Smooth muscle cell of the brain vasculature (primary cell): Measurements from ENCODE around the gene TMA7.
A peak's percentile ranks its signal among the peaks of the same experiment; 100 is the strongest.
"Not testable (repeated sequence)": the region's sequence is repeated elsewhere in the genome, so short reads cannot be mapped to it uniquely, and the experiment has no call there.

Experiments used
- DNase-seq: peaks from one replicate; pipeline ENCODE4 v3.0.0-alpha.2; 2012; ENCODE audit warnings: low read depth, low spot score

Gene TMA7

DNA sequence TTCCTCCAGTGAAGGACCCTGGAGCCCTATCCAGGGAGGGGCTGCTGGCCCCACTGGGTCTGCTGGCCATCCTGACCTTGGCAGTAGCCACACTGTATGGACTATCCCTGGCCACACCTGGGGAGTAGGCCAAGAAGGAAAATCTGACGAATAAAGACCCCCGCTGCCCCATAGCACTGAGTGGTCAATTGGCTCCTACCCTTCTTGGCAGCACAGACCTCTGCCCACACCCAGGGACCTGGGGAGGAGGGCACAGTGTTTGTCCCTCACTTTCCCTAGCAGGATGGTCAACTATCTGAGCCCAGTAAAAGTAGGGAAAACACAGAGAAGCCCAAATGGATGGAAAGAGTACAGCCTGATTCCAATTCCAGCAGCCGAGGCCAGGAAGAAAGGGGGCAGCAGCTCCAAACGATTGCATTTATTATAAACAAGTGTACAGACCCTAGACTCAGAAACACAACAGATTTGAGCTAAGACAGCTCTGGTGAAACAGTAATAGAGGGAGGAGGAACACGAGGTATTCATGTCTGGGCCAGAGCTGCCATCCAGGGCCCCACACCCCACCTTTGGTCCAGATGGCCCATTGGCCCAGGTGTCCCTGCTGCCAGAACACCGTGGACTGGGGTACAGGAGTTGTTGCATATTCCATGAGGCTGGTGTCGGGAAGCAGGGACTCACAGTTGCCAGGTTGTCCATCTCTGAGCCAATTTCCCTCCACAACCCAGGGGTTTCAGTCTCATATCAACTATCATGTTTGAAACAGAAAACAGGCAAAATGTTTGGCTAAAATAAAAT is 27.6 kb downstream of the TMA7 start:
- no peak for DNase-seq

DNA sequence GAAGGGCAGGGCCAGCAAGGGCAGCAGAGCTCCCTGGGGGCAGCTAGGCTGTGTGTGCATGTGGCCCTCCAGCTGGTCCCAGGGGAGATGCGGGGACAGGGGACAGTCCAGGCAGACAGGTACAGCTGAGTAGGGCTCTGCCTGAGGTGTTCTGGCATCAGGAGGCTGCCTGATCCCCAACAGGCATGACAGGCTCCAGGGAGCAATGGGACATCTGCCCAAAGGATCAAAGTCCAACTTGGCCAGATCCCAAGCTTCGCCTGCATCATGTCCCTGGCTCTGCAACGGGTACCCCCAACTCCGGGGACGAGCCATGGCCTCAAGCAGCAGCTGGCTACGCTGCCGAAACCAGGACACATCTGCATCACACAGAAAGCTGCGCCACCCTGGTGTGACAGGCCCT is 28.3 kb downstream of the TMA7 start:
- DNase-seq: no peak

DNA sequence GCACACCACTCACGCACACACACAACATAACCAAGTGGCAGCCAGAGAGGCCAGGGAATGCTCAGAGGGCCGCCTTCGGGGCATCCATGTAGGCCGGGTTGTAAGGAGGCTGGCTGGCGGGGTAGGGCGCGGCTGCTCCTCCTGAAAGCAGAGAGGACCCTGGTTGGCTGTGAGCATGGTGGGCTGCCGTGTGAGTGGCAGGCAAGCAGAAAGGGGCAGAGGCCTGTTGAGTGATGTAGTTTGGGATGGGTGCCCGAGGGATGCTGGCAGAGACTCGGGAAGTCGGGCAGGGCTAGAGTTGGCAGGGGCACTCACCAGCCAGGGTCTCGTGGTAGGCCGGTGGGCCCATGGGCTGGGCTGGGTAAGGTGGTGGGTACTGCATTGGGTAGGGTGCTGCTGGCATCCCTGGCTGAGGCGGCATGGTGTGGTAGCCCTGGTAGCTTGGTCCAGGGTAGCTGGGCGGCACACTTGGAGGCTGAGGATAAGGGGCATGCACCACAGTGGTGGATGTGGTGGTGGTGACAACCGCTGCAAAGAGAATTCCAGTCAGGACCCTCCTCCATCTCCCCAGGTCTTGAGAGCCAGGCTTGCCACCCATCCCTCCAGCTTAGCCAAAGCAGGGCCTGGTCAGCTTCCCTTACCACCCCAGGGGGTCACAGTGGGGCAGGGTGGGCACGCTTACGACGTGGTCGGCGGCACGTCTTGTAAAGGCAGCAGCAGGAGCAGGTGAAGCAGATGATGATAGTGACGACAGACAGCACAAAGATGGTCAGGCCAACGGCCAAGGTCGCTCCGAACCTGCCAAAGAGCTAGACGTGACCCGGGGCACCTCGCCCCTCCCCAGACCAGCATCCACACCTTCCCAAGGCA is 29.2 kb downstream of the TMA7 start:
- no peak for DNase-seq

DNA sequence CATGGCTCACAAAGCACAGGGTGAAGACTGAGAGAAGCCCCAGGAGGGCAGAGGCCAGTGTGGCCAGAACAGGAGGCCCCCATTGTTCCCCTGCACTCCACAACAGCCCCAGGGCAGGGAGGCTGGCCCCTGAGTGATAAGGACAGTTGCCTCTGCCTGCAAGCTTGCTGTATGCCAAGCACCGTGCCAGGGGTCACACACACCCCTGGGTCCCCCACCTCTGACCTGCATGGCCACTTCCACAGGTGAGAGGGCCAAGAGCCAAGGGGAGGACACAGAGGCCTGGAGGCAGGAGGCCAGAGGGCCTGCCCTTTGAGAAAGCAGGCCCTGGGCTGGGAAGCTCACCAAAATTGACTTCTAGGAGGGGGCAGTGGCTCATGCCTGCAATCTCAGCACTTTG is 30.2 kb downstream of the TMA7 start:
- no peak for DNase-seq

DNA sequence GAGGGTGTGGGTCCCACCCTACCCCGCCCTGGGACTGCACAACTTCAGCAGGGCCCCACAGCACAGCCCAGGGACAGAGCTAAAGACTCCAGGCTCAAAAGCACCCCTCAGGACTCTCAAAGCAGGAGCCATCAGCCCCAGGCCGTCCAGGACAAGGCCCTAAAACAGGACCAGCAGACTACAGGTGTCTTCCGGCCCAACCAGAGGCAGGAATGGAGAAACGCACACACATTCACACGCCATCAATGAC is 32.5 kb downstream of the TMA7 start:
- no peak for DNase-seq

DNA sequence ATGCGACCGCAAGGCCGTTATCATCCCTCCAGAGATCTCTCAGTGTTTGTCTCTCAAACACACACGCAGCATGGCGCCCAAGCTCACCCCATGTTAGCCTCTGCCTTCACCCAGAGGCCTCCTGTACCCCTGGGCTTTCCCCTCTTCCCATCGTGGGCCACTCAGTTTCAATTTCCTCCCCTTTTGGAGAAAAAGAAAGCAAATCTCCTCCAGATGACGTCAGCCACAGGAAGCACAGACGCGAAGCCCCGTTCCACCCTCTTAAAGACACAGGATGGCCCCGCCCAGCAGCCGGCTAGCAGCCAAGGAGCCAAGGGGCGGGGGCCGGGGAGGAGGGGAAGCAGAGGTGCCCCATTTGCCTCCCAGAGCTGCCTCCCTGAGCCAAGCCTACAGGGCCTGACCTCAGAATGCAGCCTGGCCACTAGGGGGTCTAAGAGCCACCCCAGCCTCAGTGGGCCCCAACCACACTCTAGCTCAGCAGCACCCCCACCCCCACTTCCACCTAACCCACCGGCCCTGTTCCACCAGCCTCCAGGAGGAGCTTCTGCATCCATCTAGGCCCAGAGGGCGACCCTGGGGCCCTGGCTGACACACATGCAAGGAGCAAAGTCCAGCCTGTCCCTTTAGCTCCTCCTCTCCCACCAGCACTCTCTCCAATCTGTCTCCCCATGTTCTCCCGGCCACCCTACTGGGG is 33.0 kb downstream of the TMA7 start:
- DNase-seq: peak; percentile 74

DNA sequence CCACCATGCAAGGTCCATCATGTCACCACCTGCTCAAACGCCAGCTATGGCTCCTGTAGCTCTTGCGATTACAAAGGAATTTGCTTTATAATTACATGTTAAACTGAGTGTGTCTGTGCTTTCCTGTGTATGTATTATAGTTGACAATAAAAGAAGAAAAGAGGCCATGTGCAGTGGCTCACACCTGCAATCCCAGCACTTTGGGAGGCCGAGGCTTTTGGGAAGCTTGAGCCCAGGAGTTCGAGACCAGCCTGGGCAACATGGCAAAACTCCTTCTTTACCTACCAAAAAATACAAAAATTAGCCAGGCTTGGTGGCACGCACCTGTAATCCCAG is 33.5 kb downstream of the TMA7 start:
- DNase-seq: no peak

DNA sequence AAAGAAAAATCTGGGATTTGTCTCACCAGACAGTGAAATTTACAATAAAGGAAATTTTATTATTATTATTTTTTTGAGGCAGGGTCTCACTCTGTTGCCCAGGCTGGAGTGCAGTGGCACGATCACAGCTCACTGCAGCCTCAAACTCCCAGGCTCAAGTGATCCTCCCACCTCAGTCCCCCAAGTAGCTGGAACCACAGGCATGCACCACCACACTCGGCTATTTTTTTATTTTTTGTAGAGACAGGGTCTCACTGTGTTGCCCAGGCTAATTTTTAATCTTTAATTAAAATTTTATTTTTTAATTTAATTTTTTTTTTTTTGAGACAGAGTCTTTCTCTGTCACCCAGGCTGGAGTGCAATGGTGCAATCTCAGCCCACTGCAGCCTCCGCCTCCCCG is 34.0 kb downstream of the TMA7 start:
- DNase-seq: not testable (repeated sequence)

DNA sequence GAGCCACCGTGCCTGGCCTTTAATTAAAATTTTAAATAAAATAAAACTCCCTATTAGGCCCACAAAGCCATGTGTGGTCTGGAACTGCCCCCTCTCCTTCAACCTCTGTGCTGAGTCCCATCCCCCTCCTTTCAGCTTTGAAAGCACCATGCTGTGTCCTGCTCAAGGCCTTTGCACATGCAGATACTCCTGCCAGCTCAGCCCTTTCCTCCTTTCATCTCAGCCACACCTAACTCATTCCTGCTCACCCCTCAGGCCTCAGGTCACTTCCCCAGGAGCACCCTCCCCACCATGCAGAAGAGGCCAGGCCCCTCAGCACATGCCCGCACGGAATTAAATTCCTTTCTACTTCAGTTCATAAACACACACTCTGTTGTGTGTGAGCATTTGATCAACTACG is 34.6 kb downstream of the TMA7 start:
- no peak for DNase-seq

DNA sequence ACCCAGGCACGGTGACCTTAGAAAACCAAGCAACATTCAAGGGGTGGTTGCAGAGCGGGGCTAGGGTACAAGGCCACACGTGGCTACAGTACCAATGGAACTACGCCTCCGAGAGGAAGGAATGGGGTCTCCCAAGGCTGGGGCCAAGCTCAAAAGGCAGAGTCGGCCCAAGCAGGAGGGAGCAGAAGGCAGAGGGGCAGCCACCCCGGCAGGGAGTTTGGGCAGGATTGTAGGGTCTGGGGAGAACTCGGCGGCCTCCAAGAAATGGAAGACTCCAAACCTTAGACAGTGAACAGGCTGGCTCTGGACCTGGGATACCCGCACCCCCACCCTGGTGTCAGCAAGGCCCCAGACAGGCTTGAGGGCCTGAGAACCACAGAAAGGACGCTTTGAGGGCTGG is 35.1 kb downstream of the TMA7 start:
- no peak for DNase-seq

DNA sequence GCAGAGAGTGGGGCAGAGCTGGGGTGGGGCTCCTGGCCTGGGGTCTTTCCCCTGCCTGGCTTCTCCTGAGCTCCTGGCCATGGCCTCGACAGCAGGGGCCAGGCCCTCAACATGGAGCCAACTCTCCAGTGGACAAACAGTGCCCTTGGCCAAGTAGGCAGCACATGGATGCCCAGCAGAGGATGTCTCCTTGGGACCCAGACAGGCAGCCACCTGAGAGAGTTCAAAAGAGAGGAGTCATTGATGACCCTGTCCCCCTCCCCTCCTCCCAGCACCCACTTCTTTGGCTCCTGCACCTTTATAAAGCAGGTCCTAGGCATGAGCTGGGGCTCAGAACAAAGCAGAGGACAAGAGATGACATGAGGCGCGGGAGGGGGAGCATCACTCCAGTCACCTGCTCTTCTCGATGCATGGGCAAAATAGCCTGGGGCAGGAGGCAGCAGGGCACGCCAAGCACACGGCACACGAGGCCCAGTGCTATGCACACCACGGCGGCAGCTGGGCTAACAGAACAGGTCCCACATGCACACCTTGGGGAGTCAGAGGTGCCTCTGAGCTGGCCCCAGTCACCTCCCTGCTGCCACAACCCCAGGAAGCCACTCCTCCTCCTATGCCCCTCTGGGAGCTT is 36.5 kb downstream of the TMA7 start:
- no peak for DNase-seq

DNA sequence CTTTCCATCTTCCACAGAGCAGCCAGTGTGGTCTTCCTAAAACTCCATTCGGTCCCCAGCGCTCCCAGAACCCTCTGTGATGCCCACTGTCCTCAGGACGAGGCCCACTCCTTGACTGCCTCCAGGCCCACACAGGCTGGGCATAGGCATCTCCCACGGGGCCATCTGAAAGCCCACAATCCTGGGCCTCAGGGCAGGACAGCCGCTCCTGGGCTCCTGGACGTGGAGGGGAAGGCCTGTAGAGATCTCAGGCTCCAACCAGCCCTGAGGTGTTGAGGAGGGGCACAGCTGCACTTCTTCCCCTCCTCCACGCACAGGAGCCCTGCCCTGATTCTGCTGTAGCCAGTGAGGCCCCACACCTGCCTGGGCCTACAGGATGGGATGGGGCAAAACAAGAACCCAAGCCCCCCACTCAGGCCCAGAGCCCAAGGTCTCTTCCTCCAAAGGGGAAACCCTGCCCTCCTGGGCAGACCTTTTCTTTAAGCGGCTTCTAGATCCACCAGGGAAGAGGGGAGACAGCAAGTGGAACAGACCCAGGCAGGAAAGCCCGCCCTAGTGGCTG is 38.0 kb downstream of the TMA7 start:
- DNase-seq: no peak

DNA sequence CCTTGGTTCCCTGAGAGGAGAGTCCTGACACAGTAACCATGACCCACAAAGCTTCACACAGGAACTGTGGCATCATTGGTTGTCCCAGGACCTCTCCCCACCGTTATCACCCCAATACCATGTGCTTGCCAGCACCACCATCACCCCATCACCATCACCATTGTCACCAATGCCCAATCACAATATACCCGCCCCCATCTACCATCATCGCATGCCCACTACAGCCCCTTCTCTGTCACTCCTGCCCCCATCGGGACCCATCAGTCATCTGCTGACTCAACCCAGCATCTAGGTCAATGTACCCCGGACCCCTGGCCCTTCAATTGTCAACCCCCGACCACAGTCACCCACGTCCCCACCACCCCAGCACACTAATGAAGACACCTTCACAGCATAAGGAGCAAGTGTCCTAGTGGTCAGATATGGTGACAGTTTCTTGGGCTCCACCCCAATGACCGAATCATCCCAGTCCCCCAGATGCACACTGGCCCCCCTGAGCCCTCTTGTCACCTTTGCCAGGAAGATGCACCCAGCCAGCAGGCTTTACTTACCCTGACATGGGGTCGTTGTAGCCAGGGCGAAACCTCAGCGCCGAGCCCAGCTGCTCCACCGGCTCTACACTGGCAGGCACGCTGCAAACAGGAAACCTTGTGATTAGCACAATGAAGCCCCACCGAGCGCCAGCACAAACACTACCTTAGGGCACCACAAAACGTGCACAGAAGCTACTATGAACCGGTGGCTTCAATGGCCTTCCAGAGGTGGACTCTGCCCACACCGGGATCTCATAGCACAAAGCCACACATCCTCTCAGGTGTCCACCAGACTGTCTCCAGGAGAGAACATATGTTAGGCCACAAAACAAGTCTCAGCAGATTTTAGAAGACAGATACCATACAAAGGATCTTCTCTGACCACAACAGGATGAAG is 38.8 kb downstream of the TMA7 start:
- DNase-seq: no peak

DNA sequence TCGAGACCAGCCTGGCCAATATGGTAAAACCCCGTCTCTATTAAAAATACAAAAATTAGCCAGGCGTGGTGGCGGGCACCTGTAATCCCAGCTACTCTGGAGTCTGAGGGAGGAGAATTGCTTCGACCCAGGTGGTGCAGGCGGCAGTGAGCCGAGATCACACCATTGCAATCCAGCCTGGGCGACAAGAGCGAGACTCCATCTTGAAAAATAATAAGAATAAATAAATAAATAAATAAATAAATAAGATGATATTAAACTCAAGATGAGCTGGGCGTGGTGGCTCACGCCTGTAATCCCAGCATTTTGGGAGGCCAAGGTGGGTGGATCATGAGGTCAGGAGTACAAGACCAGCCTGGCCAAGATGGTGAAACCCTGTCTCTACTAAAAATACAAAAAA is 40.8 kb downstream of the TMA7 start:
- DNase-seq: not testable (repeated sequence)

DNA sequence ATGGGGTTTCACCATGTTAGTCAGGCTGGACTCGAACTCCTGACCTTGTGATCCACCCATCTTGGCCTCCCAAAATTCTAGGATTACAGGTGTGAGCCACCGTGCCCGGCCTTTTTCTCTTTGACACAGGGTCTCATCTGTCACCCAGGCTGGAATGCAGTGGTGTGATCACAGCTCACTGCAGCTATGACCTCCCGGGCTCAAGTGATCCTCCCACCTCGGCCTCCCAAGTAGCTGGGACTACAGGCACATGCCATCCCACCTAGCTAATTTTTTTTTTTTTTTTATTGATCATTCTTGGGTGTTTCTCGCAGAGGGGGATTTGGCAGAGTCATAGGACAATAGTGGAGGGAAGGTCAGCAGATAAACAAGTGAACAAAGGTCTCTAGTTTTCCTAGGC is 42.8 kb downstream of the TMA7 start:
- DNase-seq: not testable (repeated sequence)

DNA sequence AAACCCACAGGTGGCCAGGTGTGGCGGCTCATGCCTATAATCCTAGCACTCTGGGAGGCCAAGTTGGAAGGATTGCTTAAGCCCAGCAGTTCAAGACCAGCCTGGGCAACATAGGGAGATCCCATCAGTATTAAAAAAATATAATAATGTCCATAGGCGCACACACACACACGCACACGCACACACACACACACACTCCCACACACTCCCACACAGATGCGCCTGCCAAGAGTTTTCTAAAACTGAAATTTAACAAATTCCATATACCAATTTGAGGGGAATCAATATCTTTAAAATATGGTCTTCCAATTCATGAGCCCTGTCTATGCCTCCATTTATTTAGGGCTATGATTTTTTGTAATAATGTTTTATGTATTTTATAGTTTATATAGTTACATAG is 46.9 kb downstream of the TMA7 start:
- no peak for DNase-seq

DNA sequence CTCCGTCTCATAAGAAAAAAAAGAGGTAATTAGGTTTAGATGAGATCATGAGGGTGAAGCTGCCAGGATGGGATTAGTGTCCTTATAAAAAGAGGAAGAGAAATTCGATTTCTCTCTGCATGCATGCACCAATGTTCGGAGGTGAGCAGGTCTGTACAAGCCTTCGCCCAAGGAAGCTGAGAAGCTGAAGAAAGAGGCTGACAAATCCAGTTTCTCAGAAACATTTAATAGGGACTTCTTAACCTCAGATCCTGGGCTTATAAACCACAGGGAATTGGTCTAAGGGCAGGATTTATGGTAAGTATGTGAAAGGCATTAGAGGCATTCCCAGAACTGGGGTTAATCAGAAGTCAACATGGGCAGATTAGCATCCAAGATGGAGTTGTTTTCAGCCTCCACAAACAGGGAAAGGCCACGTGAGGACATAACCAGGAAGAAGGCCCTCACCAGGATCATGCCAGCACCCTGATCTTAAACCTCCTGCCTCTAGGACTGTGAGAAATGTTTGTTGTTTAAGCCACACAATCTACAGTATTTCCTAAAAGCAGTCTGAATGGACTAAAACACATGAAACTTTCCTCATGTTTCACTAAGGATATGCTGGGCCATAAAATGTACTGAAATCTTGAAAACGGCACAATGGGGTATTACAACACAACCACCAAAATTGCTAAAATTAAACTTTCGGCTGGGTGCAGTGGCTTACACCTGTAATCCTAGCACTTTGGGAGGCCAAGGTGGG is 52.6 kb downstream of the TMA7 start:
- no peak for DNase-seq

DNA sequence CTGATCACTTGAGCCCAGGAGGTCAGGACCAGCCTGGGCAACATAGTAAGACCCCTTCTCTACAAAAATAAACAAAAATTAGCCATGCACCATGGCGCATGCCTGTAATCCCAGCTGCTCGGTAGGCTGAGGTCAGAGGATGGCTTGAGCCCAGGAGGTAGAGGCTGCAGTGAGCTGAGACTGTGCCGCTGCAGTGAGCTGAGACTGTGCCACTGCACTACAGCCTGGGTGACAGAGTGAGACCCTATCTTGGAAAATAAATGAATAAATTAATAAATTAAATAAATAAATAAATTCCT is 53.1 kb downstream of the TMA7 start:
- no peak for DNase-seq
